H1 (cell line): ENCODE data around the gene SLC35D2.

Experiments
- CTCF ChIP-seq, 3 experiments: IDR thresholded peaks; 1 replicate in 2 of 3; 2 replicates in 1 of 3; pipeline versions ENCODE4 v1.5.1 to v1.6.1; 2011; ENCODE audit warnings: low read length in 3 of 3, mild to moderate bottlenecking in 3 of 3, inconsistent platforms in 2 of 3, low read depth in 1 of 3, moderate library complexity in 1 of 3; ENCODE audit not compliant: insufficient read depth in 1 of 3; ENCODE audit errors: control extremely low read depth in 1 of 3
- EZH2 ChIP-seq: fragments of 200-600 bp; sonication (generic); IDR thresholded peaks from 2 replicates; pipeline ENCODE4 v1.7.1; 2012; ENCODE audit warnings: low read depth, mild to moderate bottlenecking, moderate library complexity, low read length, inconsistent platforms; ENCODE audit not compliant: severe bottlenecking
- HDAC6 ChIP-seq: IDR thresholded peaks from one replicate; pipeline ENCODE4 v1.7.1; 2012; ENCODE audit warnings: low read depth, mild to moderate bottlenecking, inconsistent platforms, low read length, moderate library complexity
- JUN ChIP-seq: IDR thresholded peaks from 2 replicates; pipeline ENCODE4 v1.6.1; 2011; ENCODE audit warnings: low read depth, mild to moderate bottlenecking, improper control_type of control experiment, low read length
- POLR2A ChIP-seq, 2 experiments: IDR thresholded peaks; 1 replicate in 1 of 2; 2 replicates in 1 of 2; pipeline ENCODE4 v1.6.1; 2011; ENCODE audit warnings: low read depth in 2 of 2, low read length in 2 of 2, mild to moderate bottlenecking in 2 of 2; ENCODE audit errors: control extremely low read depth in 1 of 2
- RAD21 ChIP-seq, 2 experiments: IDR thresholded peaks in 1 of 2; conservative IDR thresholded peaks in 1 of 2; 2 replicates each; pipeline ENCODE4 v1.6.1; 2011; ENCODE audit warnings: low read depth in 2 of 2, low read length in 2 of 2, improper control_type of control experiment in 1 of 2, inconsistent platforms in 1 of 2, mild to moderate bottlenecking in 1 of 2, moderate library complexity in 1 of 2
- RFX5 ChIP-seq: IDR thresholded peaks from 2 replicates; pipeline ENCODE4 v1.6.1; 2011; ENCODE audit warnings: low read depth, low read length, improper control_type of control experiment, borderline replicate concordance
- YY1 ChIP-seq: IDR thresholded peaks from 2 replicates; pipeline ENCODE4 v1.6.1; 2011; ENCODE audit warnings: low read depth, mild to moderate bottlenecking, low read length

- TF ChIP-seq EZH2 = no peak
- no peak for TF ChIP-seq RAD21 (IDR thresholded peaks at IDR 0.05 in 1 of 2, conservative IDR thresholded peaks at IDR 0.05 in 1 of 2; ENCODE audit: low read depth in 2 of 2, low read length in 2 of 2)
- TF ChIP-seq CTCF (IDR thresholded peaks at IDR 0.05; ENCODE audit: control extremely low read depth in 1 of 3, insufficient read depth in 1 of 3, low read depth in 1 of 3, low read length in 3 of 3) = no peak
- no peak for TF ChIP-seq JUN
- TF ChIP-seq RFX5 = no peak
- TF ChIP-seq HDAC6 = no peak
- TF ChIP-seq YY1 = no peak
- TF ChIP-seq POLR2A (IDR thresholded peaks at IDR 0.05; ENCODE audit: control extremely low read depth in 1 of 2, low read depth in 2 of 2, low read length in 2 of 2) = no peak
These were observed 60.3 kb downstream of the SLC35D2 start for GRCh38 chr9:96323169-96323568.
